Gastroesophageal sphincter (tissue), 2 donors: ENCODE data around the gene CR1.

Source experiments
- POLR2A ChIP-seq, 2 donors: fragments of 450-650 bp; IDR thresholded peaks; one replicate each; pipeline ENCODE4 v1.6.1; 2017; ENCODE audit warnings: antibody characterized with exemption in 2 of 2, mild to moderate bottlenecking in 2 of 2, moderate library complexity in 1 of 2
- POLR2AphosphoS5 ChIP-seq: sonication (generic); formaldehyde crosslinking; IDR thresholded peaks from one replicate; pipeline ENCODE4 v1.6.1; 2017; ENCODE audit warnings: antibody characterized with exemption

- TF ChIP-seq POLR2A (IDR thresholded peaks at IDR 0.05) (no peak), POLR2AphosphoS5 (no peak)
These were observed 83.0 kb downstream of the CR1 start for GRCh38 chr1:207578796-207579435.
